ENCODE data around the gene RASAL2. TPM values are rescaled to one million over a fixed set of nuclear protein-coding genes. Genes with fewer than 3 reads are reported as not detected.

RASAL2 gene
- total RNA-seq, 2 experiments from 2014 or later = not detected

DNA sequence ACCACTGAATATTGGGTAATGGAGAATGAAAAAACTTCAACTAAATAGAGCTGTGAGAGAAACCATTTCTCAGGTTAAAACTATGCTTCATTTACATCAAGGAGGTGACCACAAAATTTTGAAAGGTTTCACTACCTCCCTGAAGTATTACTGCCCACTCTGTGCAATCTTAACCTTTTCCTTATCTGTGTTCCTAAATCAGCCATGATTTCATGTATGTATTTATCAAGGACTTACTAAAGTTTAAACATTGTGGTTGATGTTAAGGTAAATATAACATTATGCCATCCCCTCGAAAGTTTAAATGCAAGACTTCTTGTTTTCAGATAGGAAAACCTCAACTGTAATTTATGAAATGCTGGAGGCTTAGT lies 318.5 kb downstream of the RASAL2 start:
- CTCF ChIA-PET = no interaction called here

GRCh38 chr1:178417858-178418257 lies 324.0 kb downstream of the RASAL2 start:
- ChIA-PET POLR2A (no interaction called here), CTCF (no interaction called here)
- H3K4me1 Mint-ChIP-seq = no peaks in the 10 kb centered on the region
- no peaks in the 10 kb centered on the region for H3K9me3 Mint-ChIP-seq
- no peaks in the 10 kb centered on the region for H3K36me3 Mint-ChIP-seq (ENCODE audit: low read depth)
- no peaks in the 10 kb centered on the region for H3K27me3 Mint-ChIP-seq
- H3K27ac Mint-ChIP-seq = no peak overlapping the region
- no peak overlapping the region for H3K4me3 Mint-ChIP-seq
- no peak for DNase-seq

More for the DNA sequence above, 318.5 kb downstream of the RASAL2 start:
- no peak overlapping the region for H3K27ac Mint-ChIP-seq
- no peak overlapping the region for H3K4me3 Mint-ChIP-seq
- H3K36me3 Mint-ChIP-seq (ENCODE audit: low read depth) = no peaks in the 10 kb centered on the region
- H3K9me3 Mint-ChIP-seq = no peaks in the 10 kb centered on the region
- POLR2A ChIA-PET = no interaction called here
- no peaks in the 10 kb centered on the region for H3K27me3 Mint-ChIP-seq
- no peaks in the 10 kb centered on the region for H3K4me1 Mint-ChIP-seq
- DNase-seq = no peak

GRCh38 chr1:178418284-178418955 lies 324.5 kb downstream of the RASAL2 start:
- ChIA-PET CTCF (no interaction called here), POLR2A (no interaction called here)
- H3K4me1 Mint-ChIP-seq = no peaks in the 10 kb centered on the region
- no peak overlapping the region for H3K27ac Mint-ChIP-seq
- H3K4me3 Mint-ChIP-seq = no peak overlapping the region
- H3K36me3 Mint-ChIP-seq (ENCODE audit: low read depth) = no peaks in the 10 kb centered on the region
- no peaks in the 10 kb centered on the region for H3K9me3 Mint-ChIP-seq
- H3K27me3 Mint-ChIP-seq = peaks cover 2% of the 10 kb centered on the region
- DNase-seq = no peak

DNA sequence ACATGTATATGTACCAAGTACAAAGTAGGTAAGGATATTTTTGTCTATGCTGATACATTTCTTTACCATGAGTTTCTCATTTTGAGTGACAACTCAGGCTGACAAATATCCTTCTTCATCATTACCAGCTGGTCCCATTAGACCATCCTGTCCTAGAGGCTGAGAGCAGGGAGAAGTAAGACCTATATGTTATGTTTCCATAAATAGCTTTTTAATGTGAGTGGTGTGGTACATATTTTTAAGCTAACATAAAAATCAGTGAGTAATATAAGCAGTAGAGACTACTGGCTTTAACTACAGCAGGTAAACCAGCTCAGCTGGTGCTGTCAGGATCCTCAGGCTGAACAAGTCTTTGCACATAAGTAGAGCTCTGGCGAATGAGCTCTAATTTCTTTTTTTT lies 340.5 kb downstream of the RASAL2 start:
- CTCF ChIA-PET = interaction anchor here (1.3 kb wide), 1 partner anchor 60 kb away, joined by 3 read pairs; no protein-coding TSS in a partner anchor
- no peak for DNase-seq
- Mint-ChIP-seq H3K27me3 (no peaks in the 10 kb centered on the region), H3K4me1 (no peaks in the 10 kb centered on the region), H3K27ac (no peak overlapping the region), H3K4me3 (no peak overlapping the region), H3K9me3 (no peaks in the 10 kb centered on the region), H3K36me3 (ENCODE audit: low read depth) (no peaks in the 10 kb centered on the region)
- POLR2A ChIA-PET = no interaction called here

GRCh38 chr1:178434899-178435435 lies 341.1 kb downstream of the RASAL2 start:
- DNase-seq = no peak
- no peaks in the 10 kb centered on the region for H3K27me3 Mint-ChIP-seq
- ChIA-PET POLR2A (no interaction called here), CTCF (interaction anchor here (1.3 kb wide), 1 partner anchor 61 kb away, joined by 3 read pairs; no protein-coding TSS in a partner anchor)
- H3K27ac Mint-ChIP-seq = no peak overlapping the region
- H3K4me1 Mint-ChIP-seq = no peaks in the 10 kb centered on the region
- H3K4me3 Mint-ChIP-seq = no peak overlapping the region
- no peaks in the 10 kb centered on the region for H3K9me3 Mint-ChIP-seq
- H3K36me3 Mint-ChIP-seq (ENCODE audit: low read depth) = no peaks in the 10 kb centered on the region

GRCh38 chr1:178436899-178437298 lies 343.0 kb downstream of the RASAL2 start:
- no peaks in the 10 kb centered on the region for H3K36me3 Mint-ChIP-seq (ENCODE audit: low read depth)
- no peaks in the 10 kb centered on the region for H3K9me3 Mint-ChIP-seq
- no peak overlapping the region for H3K4me3 Mint-ChIP-seq
- no peaks in the 10 kb centered on the region for H3K4me1 Mint-ChIP-seq
- CTCF ChIA-PET = no interaction called here
- H3K27me3 Mint-ChIP-seq = no peaks in the 10 kb centered on the region
- POLR2A ChIA-PET = no interaction called here
- no peak for DNase-seq
- H3K27ac Mint-ChIP-seq = no peak overlapping the region

DNA sequence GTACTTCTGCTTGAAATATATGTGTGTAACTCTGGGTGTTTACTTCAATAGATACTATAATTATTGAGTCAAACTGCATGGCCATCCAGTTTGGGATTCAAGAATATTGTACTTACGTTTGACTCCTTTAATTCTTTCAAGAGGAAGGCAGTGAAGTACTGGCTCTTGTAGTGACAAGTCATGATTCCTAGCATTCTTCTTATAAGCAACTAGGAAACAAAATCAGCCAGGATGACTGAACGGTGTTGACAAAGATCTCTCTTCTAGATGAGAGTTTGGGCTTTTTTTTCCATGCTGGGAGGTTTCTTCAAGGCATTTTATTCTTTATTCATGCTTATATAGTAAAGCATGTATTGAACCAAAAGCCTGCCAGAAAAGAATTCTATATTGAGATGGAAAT lies 344.5 kb downstream of the RASAL2 start:
- no peak overlapping the region for H3K27ac Mint-ChIP-seq
- CTCF ChIA-PET = interaction anchor here (0.6 kb wide), 1 partner anchor 138 kb away, joined by 3 read pairs; no protein-coding TSS in a partner anchor

DNA sequence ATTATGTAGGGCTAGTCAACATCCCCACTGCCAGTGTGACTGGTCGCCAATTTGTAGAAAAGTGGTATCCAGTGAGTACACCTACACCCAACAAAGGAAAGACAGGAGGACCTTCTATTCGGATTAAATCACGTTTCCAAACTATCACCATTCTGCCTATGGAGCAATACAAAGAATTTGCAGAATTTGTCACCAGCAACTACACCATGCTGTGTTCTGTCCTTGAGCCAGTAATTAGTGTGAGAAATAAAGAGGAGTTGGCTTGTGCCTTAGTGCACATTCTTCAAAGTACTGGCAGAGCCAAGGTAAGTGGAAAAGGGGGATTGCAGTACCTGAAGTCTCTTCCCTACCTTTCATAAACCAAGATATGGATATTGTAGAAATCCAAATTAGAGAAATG lies 349.0 kb downstream of the RASAL2 start:
- Mint-ChIP-seq H3K4me1 (no peaks in the 10 kb centered on the region), H3K27me3 (no peaks in the 10 kb centered on the region), H3K36me3 (ENCODE audit: low read depth) (no peaks in the 10 kb centered on the region), H3K9me3 (no peaks in the 10 kb centered on the region), H3K4me3 (no peak overlapping the region), H3K27ac (no peak overlapping the region)
- POLR2A ChIA-PET = no interaction called here
- CTCF ChIA-PET = no interaction called here
- no peak for DNase-seq

More for the DNA sequence above, 344.5 kb downstream of the RASAL2 start:
- POLR2A ChIA-PET = no interaction called here
- Mint-ChIP-seq H3K4me3 (no peak overlapping the region), H3K27me3 (no peaks in the 10 kb centered on the region), H3K36me3 (ENCODE audit: low read depth) (no peaks in the 10 kb centered on the region), H3K4me1 (no peaks in the 10 kb centered on the region), H3K9me3 (no peaks in the 10 kb centered on the region)
- DNase-seq = no peak

GRCh38 chr1:178450871-178451270 lies 357.0 kb downstream of the RASAL2 start:
- Mint-ChIP-seq H3K36me3 (ENCODE audit: low read depth) (no peaks in the 10 kb centered on the region), H3K27me3 (no peaks in the 10 kb centered on the region), H3K4me3 (no peak overlapping the region), H3K27ac (no peak overlapping the region), H3K4me1 (no peaks in the 10 kb centered on the region), H3K9me3 (no peaks in the 10 kb centered on the region)
- ChIA-PET CTCF (interaction anchor here (1.0 kb wide), 1 partner anchor 14 kb away, joined by 3 read pairs; no protein-coding TSS in a partner anchor), POLR2A (no interaction called here)
- no peak for DNase-seq

GRCh38 chr1:178451529-178451928 lies 357.6 kb downstream of the RASAL2 start:
- H3K9me3 Mint-ChIP-seq = no peaks in the 10 kb centered on the region
- no peaks in the 10 kb centered on the region for H3K4me1 Mint-ChIP-seq
- H3K27me3 Mint-ChIP-seq = no peaks in the 10 kb centered on the region
- ChIA-PET POLR2A (no interaction called here), CTCF (interaction anchor here (1.0 kb wide), 1 partner anchor 13 kb away, joined by 3 read pairs; no protein-coding TSS in a partner anchor)
- H3K36me3 Mint-ChIP-seq (ENCODE audit: low read depth) = no peaks in the 10 kb centered on the region
- H3K4me3 Mint-ChIP-seq = no peak overlapping the region
- DNase-seq = no peak
- no peak overlapping the region for H3K27ac Mint-ChIP-seq

DNA sequence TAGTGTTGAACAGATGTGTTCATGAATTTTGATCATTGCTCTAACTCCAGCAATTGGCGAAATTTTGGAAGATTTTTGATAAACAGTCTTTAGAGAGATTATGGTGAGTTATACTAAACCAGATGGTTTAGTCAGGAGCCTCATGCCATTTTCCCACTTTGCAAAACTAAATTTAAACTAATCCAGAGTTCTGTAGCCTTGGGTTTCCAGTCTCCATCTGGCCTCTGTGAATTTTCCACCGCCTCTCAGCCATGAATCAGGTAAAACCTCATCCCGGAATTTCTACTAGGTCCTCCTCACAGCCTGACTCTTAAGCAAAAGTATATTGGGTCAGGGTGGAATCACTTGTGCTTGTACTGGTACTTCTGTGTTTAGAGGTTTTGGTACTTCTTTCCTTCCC lies 358.1 kb downstream of the RASAL2 start:
- H3K4me1 Mint-ChIP-seq = no peaks in the 10 kb centered on the region
- H3K27me3 Mint-ChIP-seq = no peaks in the 10 kb centered on the region
- CTCF ChIA-PET = no interaction called here
- H3K27ac Mint-ChIP-seq = no peak overlapping the region
- POLR2A ChIA-PET = no interaction called here
- no peak overlapping the region for H3K4me3 Mint-ChIP-seq
- no peaks in the 10 kb centered on the region for H3K36me3 Mint-ChIP-seq (ENCODE audit: low read depth)
- H3K9me3 Mint-ChIP-seq = no peaks in the 10 kb centered on the region
- DNase-seq = no peak

DNA sequence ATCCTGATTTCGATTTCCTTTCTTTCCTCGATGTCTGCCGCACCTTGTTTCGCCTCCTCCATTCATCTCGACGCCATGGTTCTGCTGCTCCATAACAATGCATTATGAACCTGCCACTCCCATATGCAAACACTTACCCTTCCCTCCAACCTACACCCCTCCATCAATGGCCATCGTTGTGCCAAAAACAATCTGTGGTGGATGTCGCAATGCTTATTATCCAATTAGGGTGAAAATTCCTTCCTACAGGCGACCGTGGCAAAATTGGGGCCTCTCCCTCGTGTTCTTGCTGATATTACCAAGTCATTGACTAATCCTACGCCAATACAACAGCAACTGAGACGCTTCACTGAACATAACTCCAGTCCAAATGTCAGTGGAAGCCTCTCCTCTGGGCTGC lies 362.6 kb downstream of the RASAL2 start:
- Mint-ChIP-seq H3K4me1 (no peaks in the 10 kb centered on the region), H3K9me3 (no peaks in the 10 kb centered on the region), H3K36me3 (ENCODE audit: low read depth) (no peaks in the 10 kb centered on the region), H3K27me3 (no peaks in the 10 kb centered on the region), H3K27ac (no peak overlapping the region), H3K4me3 (no peak overlapping the region)
- ChIA-PET POLR2A (no interaction called here), CTCF (no interaction called here)
- no peak for DNase-seq

GRCh38 chr1:178457651-178458050 lies 363.7 kb downstream of the RASAL2 start:
- no peaks in the 10 kb centered on the region for H3K36me3 Mint-ChIP-seq (ENCODE audit: low read depth)
- POLR2A ChIA-PET = no interaction called here
- H3K9me3 Mint-ChIP-seq = no peaks in the 10 kb centered on the region
- no peak for DNase-seq
- H3K4me1 Mint-ChIP-seq = no peaks in the 10 kb centered on the region
- no peak overlapping the region for H3K4me3 Mint-ChIP-seq
- no peaks in the 10 kb centered on the region for H3K27me3 Mint-ChIP-seq
- CTCF ChIA-PET = no interaction called here
- no peak overlapping the region for H3K27ac Mint-ChIP-seq

- ChIA-PET CTCF (no interaction called here), POLR2A (no interaction called here)
- Mint-ChIP-seq H3K36me3 (ENCODE audit: low read depth) (no peaks in the 10 kb centered on the region), H3K9me3 (no peaks in the 10 kb centered on the region), H3K27me3 (no peaks in the 10 kb centered on the region), H3K27ac (no peak overlapping the region), H3K4me3 (no peak overlapping the region), H3K4me1 (no peaks in the 10 kb centered on the region)
- DNase-seq = no peak
Observed at GRCh38 chr1:178458203-178458602, 364.3 kb downstream of the RASAL2 start.

Data from activated CD4-positive, alpha-beta memory T cell treated with anti-CD3 and anti-CD28 coated beads, Interleukin-2, amount 10 ng/mL, durations not matched to agents 7 days and 5 days (primary cell).